ENCODE measurements around the gene RYR1.

GRCh38 chr19:38400361-38400760 lies 33.1 kb upstream of the RYR1 start:
- TF ChIP-seq CTCF (IDR thresholded peaks at IDR 0.05; ENCODE audit: low read depth, low read length) (no peak), POLR2A (IDR thresholded peaks at IDR 0.05; ENCODE audit: extremely low read depth, insufficient read length) (no peak), MAX (IDR thresholded peaks at IDR 0.05; ENCODE audit: low read depth, low read length) (no peak), MYC (IDR thresholded peaks at IDR 0.05; ENCODE audit: low read depth, low read length) (no peak)
